ENCODE results near the gene FGFR2.

DNA sequence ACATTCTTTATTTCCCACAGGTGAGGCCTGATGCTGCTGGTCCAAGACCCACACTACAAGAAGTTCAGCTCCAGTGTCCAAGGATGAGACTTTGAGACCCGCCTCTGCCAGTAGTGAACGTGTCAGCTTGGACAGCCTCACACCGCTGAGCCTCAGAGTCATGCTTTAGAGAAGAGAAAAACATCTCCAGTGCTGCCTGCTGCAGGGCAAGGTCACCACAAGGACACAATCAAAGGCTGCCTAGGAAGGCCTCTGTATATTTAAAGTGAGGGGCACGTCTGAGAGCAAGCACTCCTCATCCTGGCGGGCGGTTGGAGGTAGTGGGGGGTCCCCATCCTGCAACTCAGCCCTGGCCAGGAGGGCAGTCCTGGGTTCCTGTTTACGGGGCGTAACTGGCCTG lies 19.3 kb downstream of the FGFR2 start:
- no peak for TF ChIP-seq RAD21 (IDR thresholded peaks at IDR 0.05; ENCODE audit: low read depth)
- TF ChIP-seq, protein P1, sequence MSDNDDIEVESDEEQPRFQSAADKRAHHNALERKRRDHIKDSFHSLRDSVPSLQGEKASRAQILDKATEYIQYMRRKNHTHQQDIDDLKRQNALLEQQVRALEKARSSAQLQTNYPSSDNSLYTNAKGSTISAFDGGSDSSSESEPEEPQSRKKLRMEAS (IDR thresholded peaks at IDR 0.05), result no peak
- no peak for TF ChIP-seq EP300 (IDR thresholded peaks at IDR 0.05; ENCODE audit: borderline replicate concordance)
- no peak for TF ChIP-seq FOXM1 (IDR thresholded peaks at IDR 0.05; ENCODE audit: borderline replicate concordance, low read depth)
- TF ChIP-seq TEAD4 (IDR thresholded peaks at IDR 0.05), result no peak
- no peak for TF ChIP-seq YY1 (IDR thresholded peaks at IDR 0.05; ENCODE audit: low read depth)

Measured in Ishikawa (cell line).